Natural killer cell (primary cell): ENCODE measurements around the gene ARID1B. TPM values are rescaled to one million over a fixed set of nuclear protein-coding genes. Genes with fewer than 3 reads are reported as not detected.

ENCODE experiments used
- ATAC-seq, 3 donors: fragments of 150-1000 bp in 2 of 3; fragments of 200-7000 bp in 1 of 3; cut with Tn5 transposase; 1 replicate in 1 of 3; 2 replicates in 2 of 3; pipeline ENCODE4 v1.10.0; 2021; ENCODE audit warnings: mild to moderate bottlenecking in 2 of 3, moderate library complexity in 2 of 3
- DNase-seq, 2 donors: peaks; one replicate each; pipeline versions ENCODE4 v3.0.0 to v3.0.0-alpha.2; 2013 to 2021; ENCODE audit warnings: mixed read lengths in 1 of 2
- H3K27ac ChIP-seq: one replicate; pipeline ENCODE4 v1.5.1; 2013; ENCODE audit warnings: mild to moderate bottlenecking, low read length
- H3K27me3 ChIP-seq: one replicate; pipeline ENCODE4 v1.6.1; 2013; ENCODE audit warnings: low read length; ENCODE audit not compliant: control insufficient read depth, insufficient read depth
- H3K36me3 ChIP-seq: one replicate; pipeline ENCODE4 v1.6.1; 2013; ENCODE audit warnings: low read length; ENCODE audit not compliant: control insufficient read depth, insufficient read depth
- H3K4me1 ChIP-seq: one replicate; pipeline ENCODE4 v1.6.1; 2013; ENCODE audit warnings: low read length; ENCODE audit not compliant: control insufficient read depth, insufficient read depth
- H3K4me3 ChIP-seq: one replicate; pipeline ENCODE4 v1.5.1; 2013; ENCODE audit warnings: low read length
- H3K9me3 ChIP-seq: one replicate; pipeline ENCODE4 v1.6.1; 2013; ENCODE audit warnings: low read length; ENCODE audit not compliant: control insufficient read depth, insufficient read depth
- H3K27ac Mint-ChIP-seq, 2 donors: one replicate each; pipeline ENCODE4 v1.8.0; 2022; ENCODE audit warnings: mild to moderate bottlenecking in 2 of 2, mixed read lengths in 2 of 2, moderate library complexity in 1 of 2
- H3K27me3 Mint-ChIP-seq, 2 donors: one replicate each; pipeline ENCODE4 v1.8.0; 2022; ENCODE audit warnings: low read depth in 2 of 2, mixed read lengths in 2 of 2
- H3K36me3 Mint-ChIP-seq: one replicate; pipeline ENCODE4 v1.8.0; 2022; ENCODE audit warnings: mixed read lengths
- H3K4me1 Mint-ChIP-seq, 2 donors: one replicate each; pipeline ENCODE4 v1.8.0; 2022; ENCODE audit warnings: mixed read lengths in 2 of 2
- H3K4me3 Mint-ChIP-seq: one replicate; pipeline ENCODE4 v1.8.0; 2022; ENCODE audit warnings: mild to moderate bottlenecking, moderate library complexity, mixed read lengths
- H3K9me3 Mint-ChIP-seq, 2 donors: one replicate each; pipeline ENCODE4 v1.8.0; 2022; ENCODE audit warnings: mixed read lengths in 2 of 2
- CTCF ChIP-seq: fragments of 200-600 bp; IDR thresholded peaks from one replicate; pipeline ENCODE4 v1.8.0; 2022; ENCODE audit warnings: antibody characterized with exemption
- WGBS: methylation state at CpG from one replicate; pipeline ENCODE4 v1.1.7; 2013; ENCODE audit warnings: missing lambda C conversion rate; ENCODE audit not compliant: insufficient coverage; 5-methylcytosine and 5-hydroxymethylcytosine counted together
- intact Hi-C: fragments of 100-400 bp; cut with micrococcal nuclease; formaldehyde crosslinking; loops from one replicate; pipeline ENCODE4 v1.14.2; 2022
- total RNA-seq, 4 donors: library from RNA; stranded (reverse); fragments of 120-200 nt in 1 of 4; gene quantifications; one replicate each; pipeline versions ENCODE4 v1.2.3 to v1.2.4, GENCODE V29; 2013 to 2022

Gene ARID1B
- total RNA-seq, 3 donors from 2014 or later (not counting 1 experiment from before 2014, with no cell fraction given) = 180 to 201 (median 189) TPM

GRCh38 chr6:157227202-157228166 is 450.3 kb downstream of the ARID1B start:
- H3K4me3 Mint-ChIP-seq = no peak overlapping the region

GRCh38 chr6:157228426-157229131 is 451.4 kb downstream of the ARID1B start:
- Histone ChIP-seq H3K4me3 (no peak overlapping the region), H3K27ac (no peak overlapping the region), H3K4me1 (peaks cover 16% of the 10 kb centered on the region), H3K27me3 (peaks cover 8% of the 10 kb centered on the region), H3K9me3 (no peaks in the 10 kb centered on the region), H3K36me3 (no peaks in the 10 kb centered on the region)
- Mint-ChIP-seq H3K4me1 (peaks cover 11% of the 10 kb centered on the region in 2 donors), H3K36me3 (no peaks in the 10 kb centered on the region), H3K27me3 (peaks cover 17 to 30% of the 10 kb centered on the region in 2 donors), H3K9me3 (no peaks in the 10 kb centered on the region), H3K4me3 (no peak overlapping the region), H3K27ac (no peak overlapping the region)
- ATAC-seq = no peak
- no peak for TF ChIP-seq CTCF
- 95% methylated on average over 23 of the region's 23 CpGs for WGBS
- intact Hi-C loops = no loop called here
- DNase-seq = peak in 1 of 2 donors; percentile 29

More at GRCh38 chr6:157227202-157228166, 450.3 kb downstream of the ARID1B start:
- no peaks in the 10 kb centered on the region for H3K9me3 ChIP-seq
- no peak for TF ChIP-seq CTCF
- peaks cover 22 to 26% of the 10 kb centered on the region in 2 donors for H3K27me3 Mint-ChIP-seq
- no peak overlapping the region for H3K27ac Mint-ChIP-seq
- H3K4me3 ChIP-seq = no peak overlapping the region
- ATAC-seq = peak in 1 of 3 donors; percentile 21
- H3K36me3 Mint-ChIP-seq = no peaks in the 10 kb centered on the region
- H3K27me3 ChIP-seq = no peaks in the 10 kb centered on the region
- WGBS = 78% methylated on average over 36 of the region's 36 CpGs
- intact Hi-C loops = no loop called here
- no peaks in the 10 kb centered on the region for H3K36me3 ChIP-seq
- peaks cover 27% of the 10 kb centered on the region for H3K4me1 ChIP-seq
- peak in 1 of 2 donors; percentile 49 for DNase-seq
- H3K4me1 Mint-ChIP-seq = peaks cover 18 to 21% of the 10 kb centered on the region in 2 donors
- no peaks in the 10 kb centered on the region for H3K9me3 Mint-ChIP-seq
- H3K27ac ChIP-seq = no peak overlapping the region

GRCh38 chr6:157229132-157229618 is 452.0 kb downstream of the ARID1B start:
- Mint-ChIP-seq H3K4me1 (peaks cover 9 to 11% of the 10 kb centered on the region in 2 donors), H3K27me3 (peaks cover 20 to 35% of the 10 kb centered on the region in 2 donors), H3K9me3 (no peaks in the 10 kb centered on the region), H3K36me3 (no peaks in the 10 kb centered on the region), H3K27ac (no peak overlapping the region), H3K4me3 (no peak overlapping the region)
- H3K27ac ChIP-seq = no peak overlapping the region
- no peak overlapping the region for H3K4me3 ChIP-seq
- intact Hi-C loops = no loop called here
- no peaks in the 10 kb centered on the region for H3K36me3 ChIP-seq
- no peaks in the 10 kb centered on the region for H3K9me3 ChIP-seq
- peaks cover 12% of the 10 kb centered on the region for H3K27me3 ChIP-seq
- peaks cover 11% of the 10 kb centered on the region for H3K4me1 ChIP-seq
- TF ChIP-seq CTCF = no peak
- WGBS = 74% methylated on average over 8 of the region's 8 CpGs
- no peak for DNase-seq
- no peak for ATAC-seq
